Stimulated activated CD4-positive, alpha-beta T cell treated with anti-CD3 and anti-CD28 coated beads, Interleukin-12 subunit alpha, Interleukin-12 subunit beta, amount 100 ng/mL, for 48 hours (primary cell): ENCODE measurements around the gene SPAG9.
"Not testable (repeated sequence)": the region's sequence is repeated elsewhere in the genome, so short reads cannot be mapped to it uniquely, and the experiment has no call there.

ENCODE experiments used
- DNase-seq, 3 donors: peaks; one replicate each; pipeline ENCODE4 v3.0.0-alpha.2; 2020; ENCODE audit warnings: low read depth in 2 of 3, low spot score in 1 of 3

Gene SPAG9

GRCh38 chr17:50955160-50955559 is 165.5 kb downstream of the SPAG9 start:
- no peak for DNase-seq

GRCh38 chr17:50954641-50955121 is 166.0 kb downstream of the SPAG9 start:
- no peak for DNase-seq

- DNase-seq, result no peak
Measured at GRCh38 chr17:50953831-50954601, 166.7 kb downstream of the SPAG9 start.

GRCh38 chr17:50953518-50953830 is 167.2 kb downstream of the SPAG9 start:
- DNase-seq, result no peak

GRCh38 chr17:50952889-50953288 is 167.8 kb downstream of the SPAG9 start:
- DNase-seq, result no peak

GRCh38 chr17:50952013-50952412 is 168.7 kb downstream of the SPAG9 start:
- DNase-seq, result no peak

- peak; percentile 21 to 42 (median 25) for DNase-seq
Measured at GRCh38 chr17:50949989-50950877, 170.4 kb downstream of the SPAG9 start.

- DNase-seq, result no peak
Measured at GRCh38 chr17:50949128-50949988, 171.3 kb downstream of the SPAG9 start.

- no peak for DNase-seq
Measured at GRCh38 chr17:50948711-50949110, 172.0 kb downstream of the SPAG9 start.

GRCh38 chr17:50947782-50948543 is 172.7 kb downstream of the SPAG9 start:
- DNase-seq, result no peak

GRCh38 chr17:50946891-50947781 is 173.5 kb downstream of the SPAG9 start:
- DNase-seq, result no peak

- DNase-seq, result no peak
Measured at GRCh38 chr17:50946223-50946890, 174.3 kb downstream of the SPAG9 start.

GRCh38 chr17:50945779-50946222 is 174.9 kb downstream of the SPAG9 start:
- DNase-seq, result no peak

GRCh38 chr17:50944902-50945720 is 175.6 kb downstream of the SPAG9 start:
- DNase-seq, result no peak

GRCh38 chr17:50944054-50944901 is 176.4 kb downstream of the SPAG9 start:
- DNase-seq, result peak; percentile 55 to 76 (median 65)

GRCh38 chr17:50943575-50943933 is 177.1 kb downstream of the SPAG9 start:
- DNase-seq, result peak in 1 of 3 donors; percentile 14

- not testable (repeated sequence) for DNase-seq
Measured at GRCh38 chr17:50941676-50942048, 179.0 kb downstream of the SPAG9 start.
